ENCODE results near the gene LBH.

GRCh38 chr2:30249354-30249753 lies 18.0 kb downstream of the LBH start:
- TF ChIP-seq, protein P1, sequence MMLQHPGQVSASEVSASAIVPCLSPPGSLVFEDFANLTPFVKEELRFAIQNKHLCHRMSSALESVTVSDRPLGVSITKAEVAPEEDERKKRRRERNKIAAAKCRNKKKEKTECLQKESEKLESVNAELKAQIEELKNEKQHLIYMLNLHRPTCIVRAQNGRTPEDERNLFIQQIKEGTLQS (IDR thresholded peaks at IDR 0.05) = no peak
- TF ChIP-seq, protein P2, sequence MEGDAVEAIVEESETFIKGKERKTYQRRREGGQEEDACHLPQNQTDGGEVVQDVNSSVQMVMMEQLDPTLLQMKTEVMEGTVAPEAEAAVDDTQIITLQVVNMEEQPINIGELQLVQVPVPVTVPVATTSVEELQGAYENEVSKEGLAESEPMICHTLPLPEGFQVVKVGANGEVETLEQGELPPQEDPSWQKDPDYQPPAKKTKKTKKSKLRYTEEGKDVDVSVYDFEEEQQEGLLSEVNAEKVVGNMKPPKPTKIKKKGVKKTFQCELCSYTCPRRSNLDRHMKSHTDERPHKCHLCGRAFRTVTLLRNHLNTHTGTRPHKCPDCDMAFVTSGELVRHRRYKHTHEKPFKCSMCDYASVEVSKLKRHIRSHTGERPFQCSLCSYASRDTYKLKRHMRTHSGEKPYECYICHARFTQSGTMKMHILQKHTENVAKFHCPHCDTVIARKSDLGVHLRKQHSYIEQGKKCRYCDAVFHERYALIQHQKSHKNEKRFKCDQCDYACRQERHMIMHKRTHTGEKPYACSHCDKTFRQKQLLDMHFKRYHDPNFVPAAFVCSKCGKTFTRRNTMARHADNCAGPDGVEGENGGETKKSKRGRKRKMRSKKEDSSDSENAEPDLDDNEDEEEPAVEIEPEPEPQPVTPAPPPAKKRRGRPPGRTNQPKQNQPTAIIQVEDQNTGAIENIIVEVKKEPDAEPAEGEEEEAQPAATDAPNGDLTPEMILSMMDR (IDR thresholded peaks at IDR 0.05 in 2 of 3, conservative IDR thresholded peaks at IDR 0.05 in 1 of 3; ENCODE audit: borderline replicate concordance in 1 of 3, insufficient read depth in 1 of 3, low read depth in 2 of 3, low read length in 2 of 3) = no peak
- TF ChIP-seq EZH2 (IDR thresholded peaks at IDR 0.05) = no peak
- TF ChIP-seq POLR2A (IDR thresholded peaks at IDR 0.05; ENCODE audit: borderline replicate concordance, extremely low read depth, insufficient read depth, insufficient read length) = no peak
- no peak for TF ChIP-seq SRF (IDR thresholded peaks at IDR 0.05; ENCODE audit: low read depth)
